Measurements from ENCODE around the gene SLC35E3. TPM values are rescaled to one million over a fixed set of nuclear protein-coding genes. Genes with fewer than 3 reads are reported as not detected.

The SLC35E3 gene
- total and polyA plus RNA-seq, 10 donors = 4.8 to 16.1 (median 6.4) TPM

GRCh38 chr12:68739891-68740290 lies 6.1 kb upstream of the SLC35E3 start:
- DNase-seq = no peak
- TF ChIP-seq CTCF (IDR thresholded peaks at IDR 0.05 in 8 of 11, conservative IDR thresholded peaks at IDR 0.05 in 3 of 11) = no peak
- no peak for TF ChIP-seq POLR2A (IDR thresholded peaks at IDR 0.05)
- no peak for TF ChIP-seq POLR2AphosphoS5 (IDR thresholded peaks at IDR 0.05)
- H3K27me3 ChIP-seq (replicated peaks in 1 of 7) = no peaks in the 10 kb centered on the region
- H3K27ac ChIP-seq = no peak overlapping the region
- H3K4me3 ChIP-seq = no peak overlapping the region
- 82 to 97% (median 90%) methylated on average over 6 of the region's 6 CpGs for WGBS, 5 donors
- peaks cover 3 to 78% (median 24%) of the 10 kb centered on the region in 6 donors for H3K36me3 ChIP-seq
- H3K9me3 ChIP-seq = no peaks in the 10 kb centered on the region
- intact Hi-C loops (cut with DNase I; ENCODE audit: low total_unique reads) = loop anchor here (10.0 kb wide), 1 partner anchor 65 kb away; the partner anchor contains the start of gene MDM2
- peaks cover 0 to 20% (median 3%) of the 10 kb centered on the region in 6 donors for H3K4me1 ChIP-seq

- H3K4me3 ChIP-seq = no peak overlapping the region
- intact Hi-C loops (cut with DNase I; ENCODE audit: low total_unique reads) = loop anchor here (10.0 kb wide), 1 partner anchor 61 kb away; the partner anchor contains the start of gene MDM2
- no peaks in the 10 kb centered on the region for H3K27me3 ChIP-seq (replicated peaks in 1 of 7)
- H3K36me3 ChIP-seq = peaks cover 0 to 45% (median 9%) of the 10 kb centered on the region in 6 donors
- no peak for DNase-seq
- WGBS, 5 donors = 47 to 84% (median 59%) methylated on average over 2 of the region's 2 CpGs
- H3K4me1 ChIP-seq = peaks cover 13 to 49% (median 29%) of the 10 kb centered on the region in 6 donors
- TF ChIP-seq POLR2A (IDR thresholded peaks at IDR 0.05) (no peak), CTCF (IDR thresholded peaks at IDR 0.05 in 8 of 11, conservative IDR thresholded peaks at IDR 0.05 in 3 of 11) (no peak), POLR2AphosphoS5 (IDR thresholded peaks at IDR 0.05) (no peak)
- no peaks in the 10 kb centered on the region for H3K9me3 ChIP-seq
- H3K27ac ChIP-seq = peak overlapping the region in 1 of 8 donors; percentile 11
Measured at GRCh38 chr12:68743356-68743755, 2.6 kb upstream of the SLC35E3 start.

DNA sequence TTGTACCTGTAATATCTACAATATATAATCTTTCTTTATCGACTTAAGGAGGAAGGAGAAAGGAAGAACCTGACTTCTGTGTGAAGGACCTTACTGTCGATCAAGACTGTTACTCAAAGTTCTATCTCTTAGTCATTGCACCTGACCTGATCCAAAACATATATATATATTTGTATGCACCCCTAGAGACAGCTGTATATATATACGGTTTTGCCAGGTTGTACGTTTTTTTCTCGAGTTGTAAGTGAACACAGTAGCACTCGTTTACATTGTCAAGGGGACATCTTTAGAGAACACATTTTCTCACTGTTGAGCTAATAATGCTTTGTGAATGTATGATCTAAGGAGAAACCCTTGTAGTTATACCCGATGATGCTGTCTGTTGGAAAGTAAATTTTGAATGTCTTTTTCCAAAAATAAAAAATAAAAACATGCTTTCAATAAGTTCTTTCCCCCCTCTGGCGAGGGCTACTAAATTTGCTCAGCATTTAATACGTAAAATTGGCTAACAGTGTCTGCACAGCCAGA lies 536 bp upstream of the SLC35E3 start:
- peak overlapping the region; percentile 66 to 93 (median 83) for H3K4me3 ChIP-seq
- H3K9me3 ChIP-seq = no peaks in the 10 kb centered on the region
- 33 to 49% (median 40%) methylated on average over 9 of the region's 9 CpGs for WGBS, 5 donors
- H3K27ac ChIP-seq = peak overlapping the region; percentile 75 to 93 (median 88)
- TF ChIP-seq CTCF (IDR thresholded peaks at IDR 0.05 in 8 of 11, conservative IDR thresholded peaks at IDR 0.05 in 3 of 11) (no peak), POLR2AphosphoS5 (IDR thresholded peaks at IDR 0.05) (no peak), POLR2A (IDR thresholded peaks at IDR 0.05) (no peak)
- H3K27me3 ChIP-seq (replicated peaks in 1 of 7) = no peaks in the 10 kb centered on the region
- no peak for DNase-seq
- peaks cover 13 to 70% (median 34%) of the 10 kb centered on the region in 6 donors for H3K4me1 ChIP-seq
- intact Hi-C loops (cut with DNase I; ENCODE audit: low total_unique reads) = loop anchor here (10.0 kb wide), 1 partner anchor 59 kb away; the partner anchor contains the start of gene MDM2
- peaks cover 0 to 32% (median 5%) of the 10 kb centered on the region in 6 donors for H3K36me3 ChIP-seq

DNA sequence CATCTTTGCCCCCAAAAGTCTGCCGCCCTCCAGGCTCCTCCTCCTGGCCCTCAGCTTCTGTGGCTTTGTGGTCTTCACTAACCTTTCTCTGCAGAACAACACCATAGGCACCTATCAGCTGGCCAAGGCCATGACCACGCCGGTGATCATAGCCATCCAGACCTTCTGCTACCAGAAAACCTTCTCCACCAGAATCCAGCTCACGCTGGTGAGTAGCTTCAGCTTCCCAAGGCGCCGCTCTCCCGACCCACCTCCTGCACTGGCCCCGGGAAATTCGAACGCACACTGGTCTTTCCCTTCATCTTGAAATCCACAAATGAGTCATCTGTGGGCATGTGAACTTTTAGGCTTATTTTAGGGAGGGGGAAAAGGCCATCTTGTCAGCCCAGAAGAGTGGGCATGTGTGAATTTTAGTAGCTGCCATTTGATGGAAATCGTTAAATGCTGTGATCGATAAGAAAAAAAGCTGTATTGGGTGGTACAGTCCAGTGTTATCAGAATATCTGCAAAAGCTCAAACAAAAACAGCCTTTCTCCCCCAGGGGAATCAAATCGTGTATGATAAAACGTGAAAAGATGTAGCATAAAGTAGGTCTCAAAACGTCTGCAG lies 700 bp downstream of the SLC35E3 start:
- no peak for TF ChIP-seq POLR2A (IDR thresholded peaks at IDR 0.05)
- no peak for TF ChIP-seq CTCF (IDR thresholded peaks at IDR 0.05 in 8 of 11, conservative IDR thresholded peaks at IDR 0.05 in 3 of 11)
- TF ChIP-seq POLR2AphosphoS5 (IDR thresholded peaks at IDR 0.05) = no peak
- Histone ChIP-seq H3K27me3 (replicated peaks in 1 of 7) (no peaks in the 10 kb centered on the region), H3K36me3 (peaks cover 0 to 37% (median 7%) of the 10 kb centered on the region in 6 donors), H3K4me3 (peak overlapping the region; percentile 66 to 93 (median 83)), H3K27ac (peak overlapping the region; percentile 75 to 93 (median 88)), H3K4me1 (peaks cover 13 to 73% (median 34%) of the 10 kb centered on the region in 6 donors), H3K9me3 (no peaks in the 10 kb centered on the region)
- DNase-seq = peak; percentile 82
- 5 to 9% (median 5%) methylated on average over 15 of the region's 15 CpGs for WGBS, 5 donors
- intact Hi-C loops (cut with DNase I; ENCODE audit: low total_unique reads) = loop anchor here (10.0 kb wide), 1 partner anchor 58 kb away; the partner anchor contains the start of gene MDM2

Measured in spleen (tissue), 11 donors.